ENCODE measurements around the gene MMADHC.

DNA sequence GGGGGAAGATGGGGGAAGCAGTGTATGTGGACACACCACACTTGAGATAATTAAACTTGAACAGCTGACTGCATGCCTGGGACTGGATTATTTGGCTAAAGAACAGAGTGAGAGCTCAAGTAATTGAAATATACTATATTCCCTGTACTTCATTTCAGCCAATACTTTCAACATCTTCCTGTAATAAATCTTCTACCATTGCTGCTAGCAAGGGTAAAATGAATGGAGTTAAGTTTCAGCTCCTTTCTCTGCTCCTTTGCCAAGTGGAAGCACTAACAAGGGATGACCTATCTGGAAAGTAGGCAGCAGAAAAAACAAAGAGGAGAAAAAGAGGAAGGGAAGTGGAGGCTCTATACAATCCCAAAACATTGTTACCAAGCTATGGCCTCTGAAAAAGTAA, 50.9 kb downstream of the MMADHC start:
- no peak for TF ChIP-seq TAF1 (conservative IDR thresholded peaks at IDR 0.05)
- TF ChIP-seq, protein P1, sequence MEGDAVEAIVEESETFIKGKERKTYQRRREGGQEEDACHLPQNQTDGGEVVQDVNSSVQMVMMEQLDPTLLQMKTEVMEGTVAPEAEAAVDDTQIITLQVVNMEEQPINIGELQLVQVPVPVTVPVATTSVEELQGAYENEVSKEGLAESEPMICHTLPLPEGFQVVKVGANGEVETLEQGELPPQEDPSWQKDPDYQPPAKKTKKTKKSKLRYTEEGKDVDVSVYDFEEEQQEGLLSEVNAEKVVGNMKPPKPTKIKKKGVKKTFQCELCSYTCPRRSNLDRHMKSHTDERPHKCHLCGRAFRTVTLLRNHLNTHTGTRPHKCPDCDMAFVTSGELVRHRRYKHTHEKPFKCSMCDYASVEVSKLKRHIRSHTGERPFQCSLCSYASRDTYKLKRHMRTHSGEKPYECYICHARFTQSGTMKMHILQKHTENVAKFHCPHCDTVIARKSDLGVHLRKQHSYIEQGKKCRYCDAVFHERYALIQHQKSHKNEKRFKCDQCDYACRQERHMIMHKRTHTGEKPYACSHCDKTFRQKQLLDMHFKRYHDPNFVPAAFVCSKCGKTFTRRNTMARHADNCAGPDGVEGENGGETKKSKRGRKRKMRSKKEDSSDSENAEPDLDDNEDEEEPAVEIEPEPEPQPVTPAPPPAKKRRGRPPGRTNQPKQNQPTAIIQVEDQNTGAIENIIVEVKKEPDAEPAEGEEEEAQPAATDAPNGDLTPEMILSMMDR (IDR thresholded peaks at IDR 0.05; ENCODE audit: low read depth, low read length, missing input control) = no peak
- TF ChIP-seq, protein P2, sequence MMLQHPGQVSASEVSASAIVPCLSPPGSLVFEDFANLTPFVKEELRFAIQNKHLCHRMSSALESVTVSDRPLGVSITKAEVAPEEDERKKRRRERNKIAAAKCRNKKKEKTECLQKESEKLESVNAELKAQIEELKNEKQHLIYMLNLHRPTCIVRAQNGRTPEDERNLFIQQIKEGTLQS (IDR thresholded peaks at IDR 0.05) = no peak
- no peak for TF ChIP-seq GABPA (IDR thresholded peaks at IDR 0.05 in 1 of 2, conservative IDR thresholded peaks at IDR 0.05 in 1 of 2)
- TF ChIP-seq, protein P3, sequence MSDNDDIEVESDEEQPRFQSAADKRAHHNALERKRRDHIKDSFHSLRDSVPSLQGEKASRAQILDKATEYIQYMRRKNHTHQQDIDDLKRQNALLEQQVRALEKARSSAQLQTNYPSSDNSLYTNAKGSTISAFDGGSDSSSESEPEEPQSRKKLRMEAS (IDR thresholded peaks at IDR 0.05) = no peak
- TF ChIP-seq RAD21 (IDR thresholded peaks at IDR 0.05) = no peak
- no peak for TF ChIP-seq SP1 (IDR thresholded peaks at IDR 0.05)

Data from liver (tissue), 3 donors.